ENCODE measurements around the gene NPDC1. TPM values are rescaled to one million over a fixed set of nuclear protein-coding genes. Genes with fewer than 3 reads are reported as not detected.

Gene NPDC1
- polyA plus RNA-seq, 1 donor: 18.4 TPM

DNA sequence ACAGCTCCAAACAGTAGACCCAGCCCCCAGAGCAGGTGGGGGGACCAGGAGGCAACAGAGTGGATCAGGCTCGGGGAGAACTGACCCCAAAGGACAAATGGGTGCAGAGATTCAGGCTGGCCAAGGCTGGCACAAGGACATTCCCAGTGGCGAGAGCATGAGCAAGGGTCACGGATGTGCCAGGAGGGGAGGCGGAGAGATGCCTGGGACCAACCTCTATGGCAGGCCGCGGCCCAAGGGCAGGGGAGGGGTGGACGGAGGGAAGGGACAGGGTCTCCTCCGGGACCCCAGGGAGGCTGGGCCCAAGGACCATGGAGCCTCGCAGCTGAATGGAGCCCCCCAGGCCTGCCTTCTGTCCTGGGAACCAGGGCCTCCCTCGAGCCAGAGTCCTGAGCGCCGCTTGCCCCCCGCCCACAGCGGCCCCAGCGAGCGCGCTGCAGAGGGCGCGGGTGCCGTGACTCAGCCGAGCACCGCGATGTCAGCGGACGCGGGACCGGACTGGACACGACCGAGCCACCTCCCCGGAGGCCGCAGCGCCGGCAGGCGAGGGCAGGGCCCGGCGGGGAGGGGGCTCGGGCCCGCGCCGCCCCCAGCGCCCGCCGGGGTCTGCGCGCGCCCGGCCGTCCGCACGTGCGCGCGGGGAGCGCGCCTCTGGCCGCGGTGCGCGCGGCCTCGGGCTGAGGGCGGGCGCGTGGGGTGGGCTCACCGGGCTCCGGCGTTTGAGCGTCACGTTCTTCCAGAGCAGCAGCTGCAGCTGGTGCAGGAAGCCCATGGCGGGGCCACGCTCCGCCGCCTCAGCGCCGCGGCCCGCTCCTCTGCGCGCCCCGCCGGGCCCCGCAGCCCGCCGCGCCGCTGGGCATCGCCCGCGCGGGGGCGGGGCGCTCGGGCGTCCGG, 18.4 kb downstream of the NPDC1 start, which contains the start of gene ABCA2:
Gene ABCA2 (minus strand): TSS at position 869 of the 894 bp plus-strand sequence. CDS start 97 bp downstream, at position 772.
- no peak for DNase-seq

DNA sequence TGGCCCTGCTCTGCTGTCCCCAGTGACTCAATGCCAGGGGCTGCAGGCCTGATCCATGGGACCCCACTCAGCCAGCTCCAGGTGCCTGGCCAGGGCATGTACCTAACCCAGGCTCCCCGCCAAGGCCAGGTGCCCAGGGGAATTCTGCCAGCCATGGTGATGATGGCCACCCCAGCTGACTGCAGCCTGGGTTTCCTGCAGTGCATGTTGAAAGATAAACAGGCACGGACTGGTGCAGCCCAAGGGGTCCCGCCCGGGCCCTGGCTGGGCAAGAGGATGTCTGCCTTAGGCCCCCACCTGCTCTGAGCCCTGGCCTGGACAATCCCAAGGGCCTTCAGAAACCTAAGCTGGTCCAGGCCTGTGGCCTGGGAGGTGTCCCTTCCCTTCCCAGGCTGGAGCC, 19.1 kb downstream of the NPDC1 start:
- no peak for DNase-seq

DNA sequence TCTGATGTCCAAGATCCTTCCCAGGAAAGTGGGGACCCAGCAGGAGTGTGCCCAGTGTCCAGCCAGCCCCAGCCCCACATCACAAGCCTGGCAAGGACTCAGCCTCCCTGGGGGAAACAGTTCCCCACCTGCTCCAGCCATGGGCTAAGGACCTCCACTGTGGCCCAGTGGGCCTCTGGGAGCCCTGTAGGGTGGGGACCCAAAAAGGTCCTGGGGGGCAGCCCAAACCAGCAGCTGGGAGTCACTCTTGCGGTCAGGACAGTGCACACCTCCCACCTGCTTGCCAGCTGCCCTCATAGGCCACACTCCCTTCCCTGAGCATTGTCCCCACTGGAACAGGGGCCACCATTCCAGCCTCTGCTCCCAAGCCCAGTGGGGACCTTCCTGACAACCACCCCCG, 19.6 kb downstream of the NPDC1 start:
- DNase-seq: no peak

DNA sequence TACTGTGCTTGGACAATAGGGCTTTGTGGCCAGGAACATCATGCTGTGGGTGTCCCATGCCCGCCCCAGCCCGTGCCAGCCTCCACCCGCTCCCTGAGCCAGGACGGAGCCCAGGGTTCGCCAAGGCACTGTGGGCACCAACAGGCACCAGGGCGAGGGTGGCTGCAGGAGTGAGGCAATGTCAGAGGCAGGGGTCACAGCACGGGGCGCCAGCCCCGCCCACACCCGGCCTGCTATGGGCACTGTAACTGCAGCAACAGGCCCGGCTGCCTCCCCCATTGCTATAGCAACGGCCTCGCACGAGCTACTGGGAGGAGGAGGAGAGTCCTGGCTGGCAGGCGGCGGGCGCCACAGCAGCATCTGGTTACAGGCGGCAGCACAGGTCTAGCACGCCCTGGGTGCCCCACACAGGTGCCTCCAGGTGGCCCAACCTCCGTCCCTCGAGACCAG, 20.4 kb downstream of the NPDC1 start:
- peak; percentile 84 for DNase-seq

DNA sequence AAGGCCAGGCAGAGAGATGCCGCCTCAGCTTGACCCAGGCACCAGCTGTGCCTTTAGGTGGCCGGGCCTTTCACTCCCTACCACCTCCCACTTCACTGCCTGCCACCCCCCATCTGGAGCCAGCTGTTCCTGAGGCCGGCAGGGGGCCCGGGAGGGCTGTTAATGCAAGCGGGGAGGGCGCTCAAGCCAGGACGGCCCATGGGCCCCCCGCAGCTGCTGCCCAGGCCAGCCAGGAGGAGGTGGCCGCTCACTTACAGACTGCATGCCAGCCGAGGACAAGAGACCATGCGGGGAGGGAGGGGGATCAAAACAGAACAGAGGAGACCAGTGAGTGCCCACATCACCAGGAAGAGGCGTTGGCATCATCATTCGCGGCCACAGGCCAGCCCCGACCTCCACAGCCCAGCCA, 22.4 kb downstream of the NPDC1 start:
- DNase-seq: no peak

DNA sequence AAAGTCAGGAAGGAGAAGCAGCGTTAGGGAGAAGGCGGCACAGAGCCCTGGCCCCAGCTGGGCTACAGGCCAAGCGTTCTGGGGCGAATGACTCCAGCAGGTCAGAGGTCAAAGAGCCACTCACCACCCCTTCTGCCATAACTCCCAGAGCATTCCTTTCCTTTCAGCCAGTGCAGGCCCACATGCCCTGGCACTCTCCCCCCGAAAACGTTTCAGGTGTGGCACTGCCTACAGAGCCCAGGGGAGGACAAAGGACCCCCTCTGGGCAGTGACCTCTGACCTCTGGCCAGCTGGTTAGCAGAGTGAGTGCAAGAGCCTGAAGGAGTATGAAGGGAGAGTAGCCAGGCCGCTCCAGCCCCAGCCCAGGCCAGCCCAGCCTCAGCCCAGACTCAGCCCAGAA, 22.8 kb downstream of the NPDC1 start:
- DNase-seq: no peak

DNA sequence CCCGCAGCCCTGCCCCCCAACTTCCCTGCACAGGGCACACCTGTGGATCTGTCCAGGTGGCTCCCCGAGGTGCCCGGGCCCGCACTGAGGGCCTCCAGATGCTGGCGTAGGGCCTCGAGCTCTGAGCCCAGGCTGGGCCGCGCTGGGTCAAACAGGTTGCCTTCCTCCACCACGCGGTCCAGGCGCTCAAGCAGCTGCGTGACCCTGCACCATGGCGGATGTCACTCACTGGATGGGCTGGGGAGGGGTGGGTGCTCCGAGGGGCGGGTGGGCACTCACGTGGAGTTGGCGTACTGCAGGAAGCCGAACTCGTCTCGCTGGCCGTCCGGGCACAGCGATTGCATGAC, 23.3 kb downstream of the NPDC1 start:
- DNase-seq: no peak

DNA sequence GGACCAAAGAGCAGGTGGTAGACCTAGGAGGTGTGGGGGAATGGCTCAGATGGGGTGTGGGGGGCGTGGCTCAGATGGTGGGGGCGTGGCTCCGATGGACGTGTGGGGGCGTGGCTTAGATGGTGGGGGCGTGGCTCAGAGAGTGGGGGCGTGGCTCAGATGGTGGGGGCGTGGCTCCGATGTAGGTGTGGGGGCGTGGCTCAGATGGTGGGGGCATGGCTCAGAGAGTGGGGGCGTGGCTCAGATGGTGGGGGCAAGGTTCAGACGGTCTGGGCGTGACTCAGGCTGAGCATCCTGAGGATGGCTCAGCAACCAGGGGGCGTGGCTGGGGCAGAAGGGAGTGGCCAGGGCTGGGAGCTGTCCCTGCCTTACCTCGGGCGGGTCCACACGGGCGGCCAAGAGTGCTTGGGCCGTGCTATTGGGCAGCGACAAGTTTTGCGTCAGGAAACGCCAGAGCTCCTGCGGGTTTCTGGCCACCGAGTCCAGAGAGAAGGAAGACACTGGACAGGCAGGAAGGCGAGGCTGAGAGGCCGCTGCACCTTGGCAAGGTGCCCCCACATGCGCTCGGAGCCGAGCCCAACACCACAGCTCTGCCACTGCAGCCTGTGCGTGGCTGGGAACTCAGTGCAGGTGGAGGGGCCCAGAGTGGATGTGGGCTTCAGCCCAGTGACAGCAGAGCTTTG, 23.9 kb downstream of the NPDC1 start:
- DNase-seq: no peak

DNA sequence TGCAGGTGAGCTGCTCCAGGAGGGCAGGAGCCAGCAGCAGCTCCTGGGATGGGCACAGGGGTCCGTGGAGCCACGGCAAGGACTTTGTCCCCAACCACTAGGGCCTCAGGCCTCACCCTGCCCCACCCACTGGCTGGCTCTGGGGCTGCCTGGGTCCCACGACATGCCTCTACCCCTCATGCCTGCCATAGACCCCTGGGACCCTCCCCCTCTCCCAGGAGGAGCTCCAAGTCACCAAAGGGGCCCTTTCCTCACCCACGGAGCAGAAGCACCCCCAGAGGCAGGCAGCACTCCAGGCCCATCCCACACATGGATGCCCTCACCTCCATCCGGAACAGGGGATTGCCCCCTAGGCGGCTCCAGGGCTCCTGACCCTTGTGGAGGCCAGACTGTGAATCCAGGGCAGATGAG, 24.4 kb downstream of the NPDC1 start:
- no peak for DNase-seq

DNA sequence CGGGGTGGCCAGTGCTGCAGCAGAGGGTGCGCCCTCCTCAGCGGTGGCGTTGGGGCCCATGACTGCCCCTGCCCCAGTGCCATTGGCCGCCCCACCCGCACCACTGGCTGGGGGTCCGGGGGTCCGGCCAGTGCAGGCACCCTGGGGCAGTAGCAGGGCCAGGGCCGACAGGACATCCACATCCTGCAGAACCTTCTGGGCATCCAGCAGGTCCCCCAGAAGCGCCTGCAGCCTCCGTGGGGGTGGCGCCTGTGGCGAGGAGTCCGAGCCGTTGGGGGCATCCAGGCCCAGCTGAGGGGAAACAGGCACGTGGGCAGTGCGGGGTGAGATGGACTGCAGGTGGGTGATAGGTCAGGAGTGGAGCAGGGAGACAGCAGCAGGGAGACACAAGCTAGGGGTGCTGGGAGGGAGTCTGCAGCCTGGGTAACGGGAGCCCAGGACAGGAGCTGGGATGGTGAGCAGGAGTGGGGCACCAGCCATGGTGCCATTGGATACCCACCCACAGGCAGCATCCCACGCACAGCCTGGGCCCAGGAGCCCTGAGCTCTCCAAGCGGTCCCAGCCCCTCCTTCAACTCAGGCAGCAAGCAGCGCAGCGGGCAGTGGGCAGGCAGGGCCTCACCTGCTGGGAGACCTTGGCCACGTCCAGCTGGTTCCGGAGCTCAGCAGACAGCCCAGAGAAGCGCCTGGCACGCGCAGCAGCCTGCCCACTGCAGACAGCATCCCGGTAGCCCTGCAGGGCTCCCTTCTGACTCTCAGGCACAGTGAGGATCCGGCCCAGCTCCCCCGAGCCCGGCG, 25.0 kb downstream of the NPDC1 start:
- DNase-seq: no peak

DNA sequence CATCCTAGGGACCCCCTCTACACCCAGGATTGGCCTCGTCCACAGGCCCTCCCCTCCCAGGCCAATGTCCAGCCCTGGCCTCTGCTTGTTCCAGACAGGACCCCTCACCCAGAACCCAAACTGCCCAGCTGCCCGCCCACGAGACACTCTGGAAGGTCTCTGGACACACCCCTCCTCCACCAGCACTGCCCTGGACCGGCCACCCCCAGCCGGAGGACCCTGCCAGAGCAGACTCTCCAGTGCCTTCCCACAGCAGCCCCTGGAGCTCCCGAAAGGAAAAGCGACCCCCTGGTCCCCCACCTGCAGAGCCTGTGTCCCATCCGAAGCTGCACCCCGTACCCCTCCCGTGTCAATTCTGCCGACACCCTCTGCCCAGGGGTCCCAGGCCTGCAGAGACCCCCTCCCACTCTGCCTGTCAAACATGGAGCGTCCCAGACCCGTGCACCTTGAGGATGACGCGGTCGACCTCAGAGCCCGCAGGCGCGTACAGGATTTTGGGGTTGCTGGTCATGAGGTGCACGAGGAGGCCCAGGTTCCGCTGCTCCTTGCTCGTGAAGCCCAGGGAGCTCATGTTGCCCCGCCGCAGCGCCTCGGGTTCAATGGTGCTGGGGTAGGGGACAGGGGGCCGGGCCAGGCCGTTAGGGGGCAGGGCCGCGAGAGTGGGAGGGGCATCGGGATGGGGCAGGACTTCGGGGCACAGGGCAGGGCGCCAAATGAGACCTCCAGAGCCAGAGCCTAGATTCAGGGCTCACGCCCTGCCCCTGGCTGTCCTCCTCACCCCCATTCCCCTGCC, 25.9 kb downstream of the NPDC1 start:
- no peak for DNase-seq

DNA sequence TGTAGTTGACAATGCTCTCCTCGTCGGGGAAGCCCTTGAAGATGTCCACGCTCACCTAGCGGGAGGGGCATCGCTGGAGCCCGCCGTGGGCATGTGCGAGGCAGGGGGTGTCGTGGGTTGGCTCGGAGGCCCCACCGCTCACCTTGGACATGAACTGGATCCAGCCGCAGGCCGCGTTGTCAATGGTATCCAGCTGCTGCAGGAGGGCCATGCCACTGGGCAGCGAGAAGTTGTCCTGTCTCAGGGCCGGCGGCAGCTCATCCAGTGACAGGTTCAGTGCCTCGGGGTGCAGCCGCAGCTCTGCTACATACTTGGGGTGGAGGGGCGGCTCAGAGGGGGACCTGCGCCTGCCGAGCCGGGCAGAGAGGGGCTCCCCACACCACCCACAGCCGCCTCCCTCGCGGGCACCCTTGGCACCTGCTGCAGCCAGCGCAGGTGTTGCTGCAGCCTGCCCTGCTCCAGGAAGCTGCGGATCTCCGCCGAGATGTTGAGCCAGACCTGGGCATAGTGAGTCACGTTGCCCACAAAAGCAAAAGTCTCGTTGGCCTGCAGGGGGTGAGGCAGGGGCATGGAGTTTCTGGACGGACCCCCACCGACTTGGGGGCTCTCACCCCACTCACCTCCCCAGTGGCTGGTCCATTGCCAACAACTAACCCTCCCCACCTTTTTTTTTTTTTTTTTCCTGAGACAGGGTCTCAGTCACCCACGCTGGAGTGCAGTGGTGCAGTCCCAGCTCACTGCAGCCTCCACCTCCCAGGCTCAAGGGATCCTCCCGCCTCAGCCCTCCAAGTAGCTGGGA, 27.0 kb downstream of the NPDC1 start:
- no peak for DNase-seq

DNA sequence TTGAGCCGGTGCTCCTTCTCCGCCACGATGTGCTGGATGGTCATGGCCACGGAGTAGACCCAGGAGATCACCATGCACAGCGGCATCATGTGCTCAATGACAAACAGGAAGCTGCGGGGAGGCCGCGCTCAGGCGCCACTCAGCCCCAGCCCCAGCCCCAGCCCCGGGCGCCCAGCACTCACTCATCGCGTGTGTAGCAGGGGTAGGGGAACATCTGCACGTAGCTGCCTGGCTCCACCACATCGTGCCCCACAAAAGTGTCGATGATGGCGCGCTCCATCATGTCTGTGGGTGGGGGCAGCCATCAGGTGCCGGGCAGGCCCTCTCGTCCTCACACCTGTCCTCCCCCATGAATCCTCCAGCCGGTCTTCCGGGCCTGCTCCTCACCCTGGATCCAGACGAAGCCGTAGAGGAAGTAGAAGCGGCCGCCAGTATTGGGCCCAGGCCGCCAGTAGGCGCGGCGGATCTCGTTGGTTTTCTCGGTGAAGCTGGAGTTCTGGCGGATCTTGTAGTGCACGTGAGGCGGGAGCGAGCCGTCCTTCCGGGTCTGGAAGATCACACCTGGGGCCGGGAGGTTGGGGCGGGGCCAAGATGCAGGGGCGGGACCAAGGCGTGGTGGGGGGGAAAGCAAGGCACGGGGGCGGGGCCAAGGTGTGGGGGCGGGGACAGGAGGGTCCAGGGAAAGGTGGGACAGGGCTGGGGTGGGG, 28.0 kb downstream of the NPDC1 start:
- no peak for DNase-seq

DNA sequence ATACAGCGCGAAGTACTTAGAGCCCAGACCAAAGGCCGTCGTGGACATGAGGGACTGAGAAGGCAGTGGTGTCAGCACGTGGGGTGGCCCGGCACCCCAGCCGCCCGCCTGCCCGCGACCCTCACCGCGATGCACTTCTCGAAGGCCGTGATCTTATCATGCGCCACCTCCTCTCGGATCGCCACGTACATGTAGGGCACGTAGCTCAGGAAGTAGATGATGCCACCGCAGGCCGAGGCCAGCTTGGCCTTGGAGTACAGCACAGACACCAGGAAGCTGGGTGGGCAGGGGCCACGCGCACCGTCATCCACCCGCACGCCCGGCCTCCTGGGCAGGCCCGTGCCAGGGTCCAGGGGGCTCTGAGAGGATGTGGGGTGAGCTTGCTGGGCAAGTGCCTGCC, 28.9 kb downstream of the NPDC1 start:
- DNase-seq: no peak

DNA sequence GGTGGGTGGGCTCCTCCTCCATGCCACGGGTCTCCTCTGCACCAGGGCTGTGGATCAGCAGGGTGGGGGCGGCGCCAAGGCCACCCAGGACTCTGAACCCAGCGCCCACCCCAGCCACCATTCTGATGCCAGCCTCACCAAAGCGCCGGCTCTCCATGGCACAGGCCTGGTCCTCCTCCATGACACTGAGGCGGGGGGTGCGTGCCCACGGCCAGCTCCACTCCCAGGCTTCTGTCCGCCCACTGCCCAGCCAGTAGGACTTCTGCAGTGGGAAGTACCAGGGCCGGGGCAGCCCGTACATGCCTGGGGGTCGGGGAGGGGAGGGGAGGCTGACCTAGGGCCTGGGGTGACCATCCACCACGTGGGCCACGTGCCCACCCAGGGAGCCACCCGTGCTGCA, 29.5 kb downstream of the NPDC1 start:
- no peak for DNase-seq

DNA sequence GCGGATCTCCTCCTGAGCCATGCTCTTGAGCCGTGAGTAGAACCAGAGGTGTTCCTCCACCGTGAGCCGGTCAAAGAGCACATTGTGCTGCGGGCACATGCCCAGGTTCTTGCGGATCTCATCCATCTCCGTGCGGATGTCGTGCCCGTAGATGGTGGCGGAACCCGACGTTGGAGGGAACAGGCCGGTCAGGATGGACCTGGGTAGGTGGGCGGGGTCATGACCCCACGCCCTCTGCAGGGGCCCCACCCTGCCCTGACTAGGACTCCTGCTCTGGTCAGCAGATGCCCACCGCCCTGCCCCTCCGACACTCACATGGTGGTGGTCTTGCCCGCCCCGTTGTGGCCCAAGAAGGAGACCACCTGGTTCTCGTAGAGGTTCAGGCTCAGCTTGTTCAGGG, 30.0 kb downstream of the NPDC1 start:
- no peak for DNase-seq

DNA sequence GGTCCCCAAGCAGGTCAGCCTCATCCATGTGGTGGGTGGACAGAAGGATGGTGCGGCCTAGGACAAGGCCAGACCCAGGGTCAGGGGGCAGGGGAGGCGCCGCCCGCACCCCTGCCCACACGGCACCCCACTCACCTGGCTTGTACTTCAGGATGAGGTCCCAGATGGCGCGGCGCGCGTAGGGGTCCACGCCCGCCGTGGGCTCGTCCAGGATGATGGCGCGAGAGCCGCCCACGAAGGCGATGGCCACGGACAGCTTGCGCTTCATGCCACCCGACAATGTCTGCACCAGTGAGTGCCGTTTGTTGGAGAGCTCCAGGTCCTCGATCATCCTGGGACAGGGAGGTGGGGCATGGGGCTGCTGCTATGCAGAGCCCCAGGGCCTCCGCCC, 30.4 kb downstream of the NPDC1 start:
- no peak for DNase-seq

DNA sequence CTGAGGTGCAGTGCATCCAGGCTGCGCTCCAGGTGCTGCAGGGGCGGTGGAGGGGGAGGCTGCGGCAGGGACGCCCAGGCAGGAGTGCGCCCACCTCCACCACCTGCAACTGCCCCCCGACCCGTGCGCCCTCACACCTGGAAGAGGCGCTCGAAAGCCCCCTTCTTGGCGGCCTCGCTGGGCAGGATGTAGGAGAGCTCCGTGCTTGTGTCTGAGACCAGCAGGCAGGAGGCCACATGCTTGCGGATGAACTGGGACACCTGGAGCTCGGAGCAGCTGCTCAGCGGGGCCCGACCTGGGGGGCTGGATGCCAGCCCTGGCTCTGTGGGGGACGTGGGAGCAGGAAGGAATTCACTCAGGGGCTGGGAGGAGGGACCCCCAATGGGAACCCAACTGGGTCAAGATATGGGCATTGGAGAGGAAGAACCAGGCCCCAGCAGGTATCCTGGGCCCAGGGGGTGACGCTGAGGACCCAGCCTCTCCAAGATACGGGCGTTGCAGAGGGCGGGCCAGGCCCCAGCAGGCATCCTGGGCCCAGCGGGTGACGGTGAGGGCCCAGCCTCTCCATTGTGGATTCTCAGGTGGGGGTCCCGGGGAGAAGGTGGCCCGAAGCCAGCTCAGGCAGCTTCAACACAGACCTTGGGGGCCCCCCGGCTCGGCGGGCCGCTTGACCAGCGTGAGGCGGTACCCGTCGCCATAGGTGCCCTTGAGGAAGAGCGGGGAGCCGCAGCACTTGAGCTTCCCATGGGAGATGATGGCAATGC, 31.0 kb downstream of the NPDC1 start:
- DNase-seq: no peak

DNA sequence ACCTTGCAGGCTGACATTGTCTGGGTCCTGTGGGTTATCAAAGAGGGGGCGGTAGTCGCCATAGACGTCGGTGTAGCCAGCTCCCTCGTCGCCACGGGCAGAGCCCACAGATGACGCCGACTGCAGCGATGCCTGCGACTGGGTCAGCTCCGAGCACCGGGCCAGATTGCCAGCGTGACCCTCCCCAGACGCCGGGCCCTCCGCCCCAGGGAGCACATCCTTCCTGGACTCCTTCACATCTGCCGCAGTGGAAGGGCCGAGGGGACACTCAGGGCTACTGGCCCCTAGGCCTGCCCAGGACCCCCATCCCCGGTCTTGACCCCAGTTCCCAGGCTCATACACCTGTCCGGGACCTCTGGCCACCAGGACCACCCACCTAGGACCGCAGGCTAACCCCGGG, 31.8 kb downstream of the NPDC1 start:
- DNase-seq: no peak

DNA sequence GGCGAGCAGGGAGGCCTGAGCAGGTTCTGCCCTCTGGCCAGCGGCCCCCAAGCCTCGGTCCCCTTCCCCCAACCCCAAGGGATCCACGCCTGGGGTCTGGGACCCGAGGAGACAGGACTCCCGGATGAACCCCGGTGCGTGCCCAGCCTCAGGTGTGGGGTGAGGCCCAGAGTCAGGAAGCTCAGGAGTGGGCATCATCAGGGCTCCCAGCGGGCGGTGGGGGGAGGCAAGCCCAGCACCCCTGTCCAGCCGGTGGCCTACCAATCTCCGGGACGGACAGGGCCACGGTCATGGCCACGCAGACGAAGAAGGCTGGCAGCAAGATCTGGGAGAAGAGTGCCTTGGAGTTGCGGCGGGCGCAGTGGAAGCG, 32.4 kb downstream of the NPDC1 start:
- DNase-seq: no peak

All from left kidney (tissue), 2 donors.